GM04504 (cell line): ENCODE measurements around the gene LY86.
"Not testable (repeated sequence)": the region's sequence is repeated elsewhere in the genome, so short reads cannot be mapped to it uniquely, and the experiment has no call there.

Source experiments
- DNase-seq: peaks from one replicate; pipeline ENCODE4 v3.0.0-alpha.2; 2012; ENCODE audit warnings: low read depth

LY86 gene

DNA sequence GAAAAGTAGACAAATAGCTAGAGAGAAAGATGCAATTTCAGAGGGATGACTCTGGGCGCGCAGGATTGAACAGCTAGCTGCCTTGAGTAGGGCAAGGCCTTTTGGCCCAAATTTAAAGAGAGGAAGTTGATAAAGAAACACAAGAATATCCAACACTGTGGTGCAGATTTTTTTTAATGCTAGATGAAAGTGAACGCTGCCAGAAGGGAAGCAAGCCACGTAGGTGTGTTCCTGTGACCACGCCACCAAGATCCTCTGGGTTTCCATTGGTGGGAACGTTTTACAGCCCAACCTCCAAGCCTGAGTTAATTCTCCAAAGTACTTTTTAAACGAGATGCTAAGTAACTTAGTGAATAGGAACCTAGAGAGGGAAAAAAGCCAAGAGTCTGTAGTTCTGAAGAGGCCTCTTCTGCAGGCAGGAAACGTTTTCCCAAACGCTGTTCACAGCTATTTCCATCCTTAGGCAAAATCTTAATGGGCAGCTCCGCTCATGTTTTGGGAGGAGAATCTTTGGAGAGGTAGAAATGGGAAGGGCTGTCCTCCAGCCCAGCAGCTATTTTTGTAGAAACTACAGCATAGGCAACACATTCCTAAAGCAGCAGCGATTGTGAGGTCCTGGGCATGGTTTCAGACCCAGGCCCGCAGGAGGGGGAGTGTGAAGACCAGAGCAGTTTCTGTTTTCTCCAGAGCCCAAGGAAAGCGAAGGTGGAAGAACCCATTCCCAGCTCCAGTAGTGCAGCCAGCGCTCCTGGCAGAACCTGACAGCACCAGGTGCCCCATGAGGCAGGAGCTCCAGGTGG, 8.2 kb downstream of the LY86 start:
- DNase-seq = no peak

DNA sequence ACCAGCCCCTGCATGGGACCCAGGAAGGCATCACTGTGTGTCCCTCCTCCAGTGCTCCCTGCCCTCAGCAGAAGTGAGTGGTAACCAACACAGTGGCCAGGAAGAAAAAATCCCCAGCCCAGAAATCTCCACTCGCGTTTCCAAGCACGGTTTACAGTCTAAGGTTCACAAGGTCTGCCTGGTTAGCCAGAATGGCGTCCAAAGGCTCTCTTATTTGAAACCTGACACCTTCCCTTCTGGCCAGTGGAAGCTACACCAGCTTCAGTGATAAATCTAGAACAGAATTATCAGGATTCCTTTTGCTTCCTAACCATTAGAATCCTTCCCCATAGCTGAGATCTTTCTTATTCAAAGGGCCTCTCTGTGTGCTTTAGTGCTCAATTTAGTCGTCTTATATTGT, 9.2 kb downstream of the LY86 start:
- no peak for DNase-seq

- DNase-seq = no peak
These were observed 11.0 kb downstream of the LY86 start for GRCh38 chr6:6599468-6599873.

DNA sequence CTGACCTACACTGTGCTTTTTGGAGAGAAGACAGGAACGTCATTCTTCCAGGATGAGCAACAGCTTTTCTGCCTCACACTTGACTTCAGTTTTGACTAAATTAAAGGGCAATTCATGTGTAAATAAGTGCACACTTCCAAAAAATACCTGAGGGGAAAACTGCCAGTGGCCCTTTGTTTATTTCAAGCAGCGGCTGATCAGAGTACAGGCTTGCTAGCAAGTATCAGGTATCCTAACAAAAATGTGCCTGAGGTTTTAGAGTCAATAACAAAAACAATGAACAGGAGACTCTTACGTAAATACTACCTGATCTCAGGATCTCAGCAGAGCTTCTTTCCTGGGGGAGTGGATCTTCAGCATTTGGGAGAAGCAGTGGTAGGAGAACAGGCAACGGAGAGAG, 12.4 kb downstream of the LY86 start:
- no peak for DNase-seq

DNA sequence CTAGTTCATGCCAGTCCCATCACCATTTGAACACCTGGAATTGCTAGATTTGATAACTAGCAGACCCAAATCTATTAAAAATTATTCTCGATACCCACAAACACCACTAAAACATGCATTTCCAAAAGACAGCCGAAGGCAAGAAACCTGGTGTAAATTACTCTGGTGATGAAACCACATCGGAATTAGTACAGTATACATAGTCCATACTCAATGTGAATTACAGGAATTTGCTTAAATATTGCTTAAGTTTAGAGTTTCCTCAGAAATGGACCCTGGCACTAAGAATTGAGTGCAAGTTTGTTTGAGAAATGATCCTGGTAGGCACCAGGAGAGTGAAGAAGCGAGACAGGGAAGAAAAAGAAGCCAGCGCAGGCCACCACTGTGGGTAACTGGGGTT, 13.7 kb downstream of the LY86 start:
- no peak for DNase-seq

- no peak for DNase-seq
These were observed 14.8 kb downstream of the LY86 start for GRCh38 chr6:6603317-6603716.

DNA sequence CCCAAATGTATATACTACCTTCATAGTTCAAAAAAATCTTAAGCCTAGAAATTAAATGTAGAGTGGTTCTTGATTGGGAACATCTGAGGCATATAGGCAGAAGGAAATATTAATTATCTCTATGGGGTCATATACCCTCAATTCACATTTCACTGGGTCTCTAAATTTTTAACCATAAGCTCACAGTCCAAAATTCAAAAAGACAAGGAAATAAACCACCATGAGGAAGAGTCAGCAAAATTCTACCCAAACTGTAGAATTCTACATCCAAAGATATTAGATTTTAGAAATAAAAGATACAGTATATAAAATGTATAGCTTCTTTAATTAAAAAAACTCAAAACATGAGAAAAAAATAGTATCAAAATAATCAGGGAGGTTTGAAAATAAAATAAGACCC, 15.5 kb downstream of the LY86 start:
- no peak for DNase-seq

GRCh38 chr6:6604566-6604965, 16.0 kb downstream of the LY86 start:
- no peak for DNase-seq

GRCh38 chr6:6605873-6606272, 17.4 kb downstream of the LY86 start:
- no peak for DNase-seq

DNA sequence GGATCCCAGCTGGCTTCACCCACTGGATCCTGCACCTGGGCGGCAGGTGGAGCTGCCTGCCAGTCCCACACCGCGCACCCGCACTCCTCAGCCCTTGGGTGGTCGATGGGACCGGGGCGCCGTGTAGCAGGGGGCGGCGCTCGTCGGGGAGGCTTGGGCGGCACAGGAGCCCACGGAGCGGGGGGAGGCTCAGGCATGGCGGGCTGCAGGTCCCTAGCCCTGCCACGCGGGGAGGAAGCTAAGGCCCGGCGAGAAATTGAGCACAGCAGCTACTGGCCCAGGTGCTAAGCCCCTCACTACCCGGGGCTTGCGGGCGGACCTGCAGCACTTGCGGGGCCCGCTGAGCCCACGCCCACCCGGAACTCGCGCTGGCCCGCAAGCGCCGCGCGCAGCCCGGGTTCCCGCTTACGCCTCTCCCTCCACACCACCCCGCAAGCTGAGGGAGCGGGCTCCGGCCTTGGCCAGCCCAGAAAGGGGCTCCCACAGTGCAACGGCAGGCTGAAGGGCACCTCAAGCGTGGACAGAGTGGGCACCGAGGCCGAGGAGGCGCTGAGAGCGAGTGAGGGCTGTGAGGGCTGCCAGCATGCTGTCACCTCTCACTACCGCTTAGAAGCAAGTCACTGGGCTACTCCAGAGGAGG, 18.0 kb downstream of the LY86 start:
- not testable (repeated sequence) for DNase-seq

DNA sequence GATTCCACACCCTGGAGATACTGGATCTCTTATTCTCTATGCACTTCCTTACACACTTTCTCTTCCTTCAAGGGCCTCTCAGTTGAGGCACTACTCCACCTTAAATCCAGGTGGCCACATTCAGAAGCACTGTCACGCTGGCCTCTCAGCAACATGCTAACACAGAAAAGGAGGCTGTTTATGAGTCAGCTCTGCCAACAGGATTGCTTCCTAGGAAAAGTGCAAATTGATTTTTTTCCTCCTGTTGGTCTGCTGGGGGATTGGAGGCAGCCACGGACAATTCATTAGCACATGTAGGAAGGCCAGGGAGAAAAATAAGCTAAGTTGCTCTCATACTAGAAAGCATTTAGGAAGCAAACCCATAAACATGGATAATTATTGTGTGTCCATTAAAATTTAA, 20.9 kb downstream of the LY86 start:
- DNase-seq = no peak

- DNase-seq = no peak
These were observed 21.6 kb downstream of the LY86 start for GRCh38 chr6:6610031-6610591.

GRCh38 chr6:6611486-6611885, 23.0 kb downstream of the LY86 start:
- no peak for DNase-seq

DNA sequence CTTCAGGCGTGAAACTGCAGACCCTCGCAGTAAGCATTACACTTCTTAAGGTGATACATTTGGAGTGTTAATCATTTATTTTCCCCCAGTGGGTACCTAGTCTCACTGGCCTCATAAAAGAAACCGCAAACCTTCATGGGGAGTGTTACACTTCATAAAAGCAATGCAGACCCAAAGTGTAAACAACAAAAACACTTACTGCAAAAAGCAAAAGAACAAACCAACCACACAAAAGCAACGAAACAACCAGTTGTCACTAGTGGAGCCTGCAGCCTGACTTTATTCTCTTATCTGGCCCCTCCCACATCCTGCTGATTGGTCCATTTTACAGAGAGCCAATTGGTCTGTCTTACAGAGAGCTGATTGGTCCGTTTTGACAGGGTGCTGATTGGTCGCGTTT, 23.8 kb downstream of the LY86 start:
- DNase-seq = no peak

GRCh38 chr6:6613103-6613718, 24.7 kb downstream of the LY86 start:
- not testable (repeated sequence) for DNase-seq

DNA sequence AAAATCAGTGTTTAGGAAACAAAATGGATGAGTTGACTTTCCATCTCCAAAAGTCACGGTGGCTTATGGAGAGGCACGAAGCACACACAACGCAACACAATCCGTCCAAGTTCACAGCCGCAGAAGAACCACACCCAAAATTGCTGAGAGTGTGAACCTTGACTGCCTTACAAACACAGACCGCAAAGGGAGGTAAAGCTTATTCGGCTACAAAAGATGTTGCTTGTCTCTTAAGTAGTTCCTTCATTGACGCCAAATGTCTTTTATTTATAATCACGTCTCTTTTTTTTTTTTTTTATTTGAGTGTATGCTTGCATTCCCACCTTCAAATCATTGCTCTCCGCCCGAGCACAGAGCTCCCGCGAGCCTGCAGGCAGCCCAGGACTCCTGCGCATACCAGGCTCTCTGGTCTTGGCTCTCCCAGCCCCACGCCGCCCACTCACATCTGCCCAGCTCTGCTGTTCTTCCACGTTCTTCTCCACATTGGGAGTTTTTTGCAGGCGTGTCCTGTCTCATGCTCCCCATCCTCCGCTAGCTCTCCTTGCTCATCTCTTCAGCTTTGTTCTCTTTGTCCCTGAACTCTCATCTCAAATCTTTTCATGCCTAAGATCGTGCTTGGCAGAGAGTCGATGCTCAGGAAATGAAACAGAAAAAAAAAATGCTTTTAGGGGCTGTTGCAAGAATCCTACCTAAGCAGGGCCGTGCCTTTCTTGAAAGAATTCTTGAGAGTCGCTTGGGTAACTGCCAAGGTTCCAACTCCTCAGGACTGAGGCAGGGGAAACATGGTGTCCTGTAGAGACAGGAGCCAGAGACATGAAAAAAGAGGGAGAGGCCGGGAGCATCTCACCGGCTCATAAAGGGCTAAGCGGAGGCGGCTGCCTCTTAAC, 25.8 kb downstream of the LY86 start:
- DNase-seq = no peak

DNA sequence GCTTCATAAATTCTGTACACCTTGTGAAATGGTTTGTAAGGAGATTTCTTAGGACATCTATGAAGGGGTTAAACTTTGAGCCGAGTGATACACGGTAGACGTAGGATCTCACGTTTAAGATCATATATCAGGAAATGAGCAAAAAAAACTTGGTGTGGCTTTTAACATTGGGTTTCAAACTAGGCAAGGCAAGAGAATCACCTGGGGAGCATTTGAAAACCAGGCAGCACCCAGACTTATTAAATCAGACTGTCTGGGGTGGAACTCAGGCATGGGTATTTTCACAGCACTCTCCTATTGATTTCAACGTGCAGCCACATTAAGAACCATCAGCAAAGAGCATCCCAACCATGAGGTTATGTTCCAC, 26.4 kb downstream of the LY86 start:
- DNase-seq = no peak

- DNase-seq = no peak
These were observed 28.1 kb downstream of the LY86 start for GRCh38 chr6:6616656-6617055.

DNA sequence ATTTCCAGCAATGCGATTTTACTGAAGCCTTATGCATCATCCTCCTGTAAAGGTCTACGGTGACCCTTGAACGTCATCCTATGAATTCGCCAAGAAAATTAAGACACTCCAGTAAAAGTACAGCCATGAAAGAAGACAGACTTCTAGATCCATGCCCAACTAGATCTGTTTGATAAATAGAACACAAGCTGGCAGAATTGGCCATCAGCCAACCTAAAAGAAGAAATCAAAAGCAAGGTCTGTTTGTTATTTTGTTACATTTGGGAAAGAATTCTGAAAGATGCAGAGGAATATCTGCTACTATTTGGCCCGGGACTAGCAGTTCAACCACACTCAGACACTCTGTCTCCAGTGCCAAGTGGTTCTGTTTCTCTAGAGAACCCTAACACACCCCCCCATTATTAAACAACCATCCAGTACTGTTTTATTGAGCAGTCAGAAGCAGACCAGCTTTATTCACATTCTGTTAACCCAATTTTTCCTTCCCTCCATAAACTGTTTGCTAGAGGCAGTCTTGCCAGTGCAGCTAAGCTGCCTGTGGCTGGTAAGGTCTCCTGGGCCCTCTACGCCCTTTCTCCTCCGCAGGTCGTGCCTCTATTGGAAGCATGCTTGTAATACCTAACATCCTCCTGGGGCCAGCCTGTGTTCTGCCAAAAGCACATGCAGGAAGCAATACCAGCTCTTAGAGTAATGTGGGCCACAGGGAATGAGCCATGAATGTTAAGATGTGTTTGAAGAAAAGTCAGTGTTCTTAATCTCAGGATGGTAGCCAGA, 30.7 kb downstream of the LY86 start:
- no peak for DNase-seq

DNA sequence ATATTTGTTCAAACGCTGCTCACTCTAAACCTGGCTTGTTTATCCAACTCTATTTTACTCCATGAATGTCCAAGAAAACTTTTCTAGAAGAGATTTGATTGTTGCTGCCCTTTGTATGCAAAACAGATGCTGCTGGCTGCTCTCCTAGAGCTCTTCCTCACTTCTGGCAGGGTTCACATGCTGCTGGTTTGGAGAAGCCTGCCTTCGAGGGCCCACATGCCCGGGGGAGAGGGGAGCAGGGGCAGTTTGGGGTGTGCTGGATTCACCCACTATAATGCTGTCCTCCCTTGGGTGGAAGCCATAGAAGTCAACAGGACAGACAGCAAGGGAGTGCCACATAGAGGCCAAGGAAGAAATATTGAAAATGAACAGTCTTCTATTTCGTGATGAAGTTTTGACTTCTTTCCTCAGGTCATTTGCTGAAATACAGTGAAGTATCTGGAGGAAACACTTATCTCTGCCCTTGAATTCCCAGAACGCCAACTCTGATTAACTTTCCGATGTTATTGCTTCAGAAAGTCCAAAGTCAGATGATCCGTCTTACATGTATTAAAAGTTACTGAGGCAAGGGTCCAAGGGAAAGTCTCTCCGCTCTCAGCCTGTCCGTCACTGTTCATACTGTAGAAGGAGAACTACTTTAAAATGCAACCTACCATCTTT, 32.4 kb downstream of the LY86 start:
- no peak for DNase-seq

DNA sequence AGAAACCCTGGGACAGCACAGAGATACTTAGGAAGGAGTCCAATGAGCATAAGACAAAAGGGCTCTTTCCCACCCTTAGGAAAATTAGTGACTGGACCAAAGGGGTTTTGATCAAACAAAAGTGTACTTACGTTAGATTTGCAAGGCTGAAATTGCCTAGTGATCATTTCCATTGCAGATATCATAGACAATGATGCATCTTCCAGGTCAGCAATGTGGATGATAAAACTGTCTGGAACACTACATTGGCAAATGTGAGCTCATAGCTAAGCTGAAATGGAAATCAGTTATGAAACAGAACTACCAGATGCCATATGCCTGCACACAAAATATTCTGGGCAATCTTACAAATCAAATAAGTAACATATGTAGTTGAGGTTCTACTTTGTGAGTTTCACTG, 34.0 kb downstream of the LY86 start:
- DNase-seq = no peak
